ENCODE data around the gene SLIT1.

The SLIT1 gene

GRCh38 chr10:97119058-97119745 is 66.6 kb downstream of the SLIT1 start:
- no peaks in the 10 kb centered on the region for H3K36me3 ChIP-seq (replicated peaks in 1 of 2; ENCODE audit: control insufficient read depth in 2 of 2, insufficient read depth in 2 of 2, low read length in 2 of 2)
- no peak overlapping the region for H2BK15ac ChIP-seq (ENCODE audit: low read length)
- peak overlapping the region; percentile 66 for H3K18ac ChIP-seq (ENCODE audit: low read length)
- no peak overlapping the region for H3K4ac ChIP-seq (ENCODE audit: low read length)
- no peaks in the 10 kb centered on the region for H3K27me3 ChIP-seq (ENCODE audit: control insufficient read depth in 3 of 3, insufficient read depth in 3 of 3, low read depth in 1 of 3, low read length in 3 of 3)
- no peak overlapping the region for H2BK120ac ChIP-seq (ENCODE audit: low read depth, low read length)
- H2AFZ ChIP-seq (ENCODE audit: low read length) = no peak overlapping the region
- H3K4me1 ChIP-seq (ENCODE audit: control insufficient read depth in 2 of 2, insufficient read depth in 1 of 2, low read depth in 1 of 2, low read length in 2 of 2) = peaks cover 3 to 5% of the 10 kb centered on the region in 2 donors
- H3K9ac ChIP-seq (ENCODE audit: low read depth, low read length, poor library complexity) = no peak overlapping the region
- no peak overlapping the region for H2BK5ac ChIP-seq (ENCODE audit: low read length)
- H4K8ac ChIP-seq (ENCODE audit: low read depth, low read length) = no peak overlapping the region
- H2AK5ac ChIP-seq (ENCODE audit: low read depth, low read length) = peak overlapping the region; percentile 22
- H3K79me1 ChIP-seq (ENCODE audit: low read depth, low read length) = no peaks in the 10 kb centered on the region
- no peak overlapping the region for H3K4me2 ChIP-seq (ENCODE audit: insufficient read depth, low read length, poor library complexity, severe bottlenecking)
- H3K23ac ChIP-seq (ENCODE audit: low read depth, low read length, poor library complexity) = no peak overlapping the region
- H2BK12ac ChIP-seq (ENCODE audit: low read length) = no peak overlapping the region
- H3K27ac ChIP-seq (replicated peaks; ENCODE audit: low read length) = no peak overlapping the region
- H3K14ac ChIP-seq (ENCODE audit: low read length) = no peak overlapping the region
- no peak overlapping the region for H3K4me3 ChIP-seq (ENCODE audit: low read length in 2 of 2)
- no peaks in the 10 kb centered on the region for H3K9me3 ChIP-seq (replicated peaks in 1 of 2; ENCODE audit: control insufficient read depth in 2 of 2, insufficient read depth in 1 of 2, low read depth in 1 of 2, low read length in 2 of 2)
- no peak overlapping the region for H4K91ac ChIP-seq (ENCODE audit: low read depth, low read length, poor library complexity)
- DNase-seq (ENCODE audit: low spot score) = no peak
- WGBS, 2 donors (ENCODE audit: extremely low coverage in 2 of 2, insufficient read length in 2 of 2, insufficient replicate concordance in 1 of 2) = no CpG with 5 or more reads among the region's 20 CpGs

- no peak overlapping the region for H2BK12ac ChIP-seq (ENCODE audit: low read length)
- H3K4me1 ChIP-seq (ENCODE audit: control insufficient read depth in 2 of 2, insufficient read depth in 1 of 2, low read depth in 1 of 2, low read length in 2 of 2) = peaks cover 0 to 3% of the 10 kb centered on the region in 2 donors
- H3K4me3 ChIP-seq (ENCODE audit: low read length in 2 of 2) = no peak overlapping the region
- H3K27me3 ChIP-seq (ENCODE audit: control insufficient read depth in 3 of 3, insufficient read depth in 3 of 3, low read depth in 1 of 3, low read length in 3 of 3) = peaks cover 0 to 2% (median 0%) of the 10 kb centered on the region in 3 experiments
- no peak overlapping the region for H2BK15ac ChIP-seq (ENCODE audit: low read length)
- H3K23ac ChIP-seq (ENCODE audit: low read depth, low read length, poor library complexity) = no peak overlapping the region
- no peak overlapping the region for H4K8ac ChIP-seq (ENCODE audit: low read depth, low read length)
- no peaks in the 10 kb centered on the region for H3K9me3 ChIP-seq (replicated peaks in 1 of 2; ENCODE audit: control insufficient read depth in 2 of 2, insufficient read depth in 1 of 2, low read depth in 1 of 2, low read length in 2 of 2)
- no peak overlapping the region for H3K4me2 ChIP-seq (ENCODE audit: insufficient read depth, low read length, poor library complexity, severe bottlenecking)
- no peaks in the 10 kb centered on the region for H3K79me1 ChIP-seq (ENCODE audit: low read depth, low read length)
- no peak overlapping the region for H3K14ac ChIP-seq (ENCODE audit: low read length)
- H3K18ac ChIP-seq (ENCODE audit: low read length) = no peak overlapping the region
- H2BK120ac ChIP-seq (ENCODE audit: low read depth, low read length) = no peak overlapping the region
- no peak overlapping the region for H4K91ac ChIP-seq (ENCODE audit: low read depth, low read length, poor library complexity)
- no peak for DNase-seq (ENCODE audit: low spot score)
- no peak overlapping the region for H2AFZ ChIP-seq (ENCODE audit: low read length)
- no peak overlapping the region for H3K4ac ChIP-seq (ENCODE audit: low read length)
- WGBS, 2 donors (ENCODE audit: extremely low coverage in 2 of 2, insufficient read length in 2 of 2, insufficient replicate concordance in 1 of 2) = no CpG with 5 or more reads among the region's 3 CpGs
- H2AK5ac ChIP-seq (ENCODE audit: low read depth, low read length) = no peak overlapping the region
- no peak overlapping the region for H2BK5ac ChIP-seq (ENCODE audit: low read length)
- H3K9ac ChIP-seq (ENCODE audit: low read depth, low read length, poor library complexity) = no peak overlapping the region
- no peak overlapping the region for H3K27ac ChIP-seq (replicated peaks; ENCODE audit: low read length)
- H3K36me3 ChIP-seq (replicated peaks in 1 of 2; ENCODE audit: control insufficient read depth in 2 of 2, insufficient read depth in 2 of 2, low read length in 2 of 2) = no peaks in the 10 kb centered on the region
These were observed 68.4 kb downstream of the SLIT1 start for GRCh38 chr10:97117372-97117771.

- Histone ChIP-seq H3K4me1 (ENCODE audit: control insufficient read depth in 2 of 2, insufficient read depth in 1 of 2, low read depth in 1 of 2, low read length in 2 of 2) (peaks cover 0 to 3% of the 10 kb centered on the region in 2 donors), H3K4ac (ENCODE audit: low read length) (no peak overlapping the region), H3K36me3 (replicated peaks in 1 of 2; ENCODE audit: control insufficient read depth in 2 of 2, insufficient read depth in 2 of 2, low read length in 2 of 2) (no peaks in the 10 kb centered on the region), H3K18ac (ENCODE audit: low read length) (no peak overlapping the region), H3K9ac (ENCODE audit: low read depth, low read length, poor library complexity) (no peak overlapping the region), H4K8ac (ENCODE audit: low read depth, low read length) (no peak overlapping the region), H2BK5ac (ENCODE audit: low read length) (no peak overlapping the region), H2AFZ (ENCODE audit: low read length) (no peak overlapping the region), H2AK5ac (ENCODE audit: low read depth, low read length) (no peak overlapping the region), H4K91ac (ENCODE audit: low read depth, low read length, poor library complexity) (no peak overlapping the region), H3K79me1 (ENCODE audit: low read depth, low read length) (no peaks in the 10 kb centered on the region), H2BK15ac (ENCODE audit: low read length) (no peak overlapping the region), H3K9me3 (replicated peaks in 1 of 2; ENCODE audit: control insufficient read depth in 2 of 2, insufficient read depth in 1 of 2, low read depth in 1 of 2, low read length in 2 of 2) (no peaks in the 10 kb centered on the region), H3K23ac (ENCODE audit: low read depth, low read length, poor library complexity) (no peak overlapping the region), H2BK120ac (ENCODE audit: low read depth, low read length) (no peak overlapping the region), H3K14ac (ENCODE audit: low read length) (no peak overlapping the region), H3K27me3 (ENCODE audit: control insufficient read depth in 3 of 3, insufficient read depth in 3 of 3, low read depth in 1 of 3, low read length in 3 of 3) (peaks cover 0 to 9% (median 2%) of the 10 kb centered on the region in 3 experiments), H2BK12ac (ENCODE audit: low read length) (no peak overlapping the region), H3K27ac (replicated peaks; ENCODE audit: low read length) (no peak overlapping the region), H3K4me2 (ENCODE audit: insufficient read depth, low read length, poor library complexity, severe bottlenecking) (no peak overlapping the region), H3K4me3 (ENCODE audit: low read length in 2 of 2) (no peak overlapping the region)
- no peak for DNase-seq (ENCODE audit: low spot score)
- no CpG with 5 or more reads among the region's 7 CpGs for WGBS, 2 donors (ENCODE audit: extremely low coverage in 2 of 2, insufficient read length in 2 of 2, insufficient replicate concordance in 1 of 2)
These were observed 69.1 kb downstream of the SLIT1 start for GRCh38 chr10:97116462-97117162.

GRCh38 chr10:97115846-97116245 is 69.9 kb downstream of the SLIT1 start:
- H2BK120ac ChIP-seq (ENCODE audit: low read depth, low read length) = no peak overlapping the region
- H3K36me3 ChIP-seq (replicated peaks in 1 of 2; ENCODE audit: control insufficient read depth in 2 of 2, insufficient read depth in 2 of 2, low read length in 2 of 2) = no peaks in the 10 kb centered on the region
- no peak overlapping the region for H2AK5ac ChIP-seq (ENCODE audit: low read depth, low read length)
- H2AFZ ChIP-seq (ENCODE audit: low read length) = no peak overlapping the region
- H4K8ac ChIP-seq (ENCODE audit: low read depth, low read length) = no peak overlapping the region
- H3K4me2 ChIP-seq (ENCODE audit: insufficient read depth, low read length, poor library complexity, severe bottlenecking) = no peak overlapping the region
- H3K9ac ChIP-seq (ENCODE audit: low read depth, low read length, poor library complexity) = no peak overlapping the region
- H3K14ac ChIP-seq (ENCODE audit: low read length) = no peak overlapping the region
- DNase-seq (ENCODE audit: low spot score) = no peak
- H2BK5ac ChIP-seq (ENCODE audit: low read length) = no peak overlapping the region
- H3K18ac ChIP-seq (ENCODE audit: low read length) = no peak overlapping the region
- no peaks in the 10 kb centered on the region for H3K79me1 ChIP-seq (ENCODE audit: low read depth, low read length)
- no peak overlapping the region for H2BK12ac ChIP-seq (ENCODE audit: low read length)
- WGBS, 2 donors (ENCODE audit: extremely low coverage in 2 of 2, insufficient read length in 2 of 2, insufficient replicate concordance in 1 of 2) = no CpG with 5 or more reads among the region's 2 CpGs
- peaks cover 0 to 10% (median 2%) of the 10 kb centered on the region in 3 experiments for H3K27me3 ChIP-seq (ENCODE audit: control insufficient read depth in 3 of 3, insufficient read depth in 3 of 3, low read depth in 1 of 3, low read length in 3 of 3)
- no peak overlapping the region for H2BK15ac ChIP-seq (ENCODE audit: low read length)
- H3K23ac ChIP-seq (ENCODE audit: low read depth, low read length, poor library complexity) = no peak overlapping the region
- H3K9me3 ChIP-seq (replicated peaks in 1 of 2; ENCODE audit: control insufficient read depth in 2 of 2, insufficient read depth in 1 of 2, low read depth in 1 of 2, low read length in 2 of 2) = no peaks in the 10 kb centered on the region
- H3K4ac ChIP-seq (ENCODE audit: low read length) = no peak overlapping the region
- no peak overlapping the region for H4K91ac ChIP-seq (ENCODE audit: low read depth, low read length, poor library complexity)
- peaks cover 0 to 3% of the 10 kb centered on the region in 2 donors for H3K4me1 ChIP-seq (ENCODE audit: control insufficient read depth in 2 of 2, insufficient read depth in 1 of 2, low read depth in 1 of 2, low read length in 2 of 2)
- no peak overlapping the region for H3K4me3 ChIP-seq (ENCODE audit: low read length in 2 of 2)
- H3K27ac ChIP-seq (replicated peaks; ENCODE audit: low read length) = no peak overlapping the region
